H1 (cell line): ENCODE measurements around the gene OSM. TPM values are rescaled to one million over a fixed set of nuclear protein-coding genes. Genes with fewer than 3 reads are reported as not detected.

Experiments
- EZH2 ChIP-seq: fragments of 200-600 bp; sonication (generic); IDR thresholded peaks from 2 replicates; pipeline ENCODE4 v1.7.1; 2012; ENCODE audit warnings: low read depth, mild to moderate bottlenecking, moderate library complexity, low read length, inconsistent platforms; ENCODE audit not compliant: severe bottlenecking
- FOSL1 ChIP-seq: IDR thresholded peaks from 2 replicates; pipeline ENCODE4 v1.6.1; 2011; ENCODE audit warnings: mild to moderate bottlenecking, low read depth, low read length, moderate library complexity; ENCODE audit not compliant: insufficient read depth
- JUND ChIP-seq: IDR thresholded peaks from 2 replicates; pipeline ENCODE4 v1.6.1; 2011; ENCODE audit warnings: mild to moderate bottlenecking, improper control_type of control experiment, low read length
- NRF1 ChIP-seq: IDR thresholded peaks from 2 replicates; pipeline ENCODE4 v1.6.1; 2011; ENCODE audit warnings: mild to moderate bottlenecking, low read depth, low read length, improper control_type of control experiment
- PHF8 ChIP-seq: fragments of 200-600 bp; sonication (generic); conservative IDR thresholded peaks from 2 replicates; pipeline ENCODE4 v1.7.1; 2012; ENCODE audit warnings: low read depth, mild to moderate bottlenecking, inconsistent platforms, low read length, moderate library complexity
- SIN3A ChIP-seq, 2 experiments: IDR thresholded peaks in 1 of 2; conservative IDR thresholded peaks in 1 of 2; 2 replicates each; pipeline ENCODE4 v1.6.1; 2011 to 2012; ENCODE audit warnings: low read length in 2 of 2, improper control_type of control experiment in 1 of 2, low read depth in 1 of 2, mild to moderate bottlenecking in 1 of 2
- SP4 ChIP-seq: IDR thresholded peaks from 2 replicates; pipeline ENCODE4 v1.6.1; 2012; ENCODE audit warnings: low read length, inconsistent platforms
- TEAD4 ChIP-seq: IDR thresholded peaks from 2 replicates; pipeline ENCODE4 v1.6.1; 2012; ENCODE audit warnings: low read depth, low read length, inconsistent platforms, mixed read lengths
- YY1 ChIP-seq: IDR thresholded peaks from 2 replicates; pipeline ENCODE4 v1.6.1; 2011; ENCODE audit warnings: low read depth, mild to moderate bottlenecking, low read length
- ZNF274 ChIP-seq: IDR thresholded peaks from 2 replicates; pipeline ENCODE4 v1.7.0; 2012; ENCODE audit warnings: low read length, borderline replicate concordance; ENCODE audit errors: extremely low read depth
- polyA plus RNA-seq, 7 experiments: library from polyadenylated mRNA; depleted of rRNA in 3 of 7; stranded (reverse) in 5 of 7; unstranded in 2 of 7; fragments of >200 nt in 5 of 7; fragments of 200-250 nt in 2 of 7; gene quantifications; 1 replicate in 5 of 7; 2 replicates in 1 of 7; 4 replicates in 1 of 7; pipeline versions ENCODE4 v1.2.1 to v1.2.3, GENCODE V29; 2011 to 2013; ENCODE audit warnings: missing spikeins in 2 of 7, mixed read lengths in 2 of 7
- total RNA-seq: library from RNA; stranded (reverse); fragmentation: NEBNext Ultra II Directional; extraction: Animal tissue kit (Norgen Biotek cat#: 25700); gene quantifications from 2 replicates; pipeline ENCODE4 v1.2.1, GENCODE V29; 2021

The OSM gene
- total and polyA plus RNA-seq, 2 of the 8 experiments (the other 6 are each of a cell fraction or from before 2014, with no cell fraction given) = not detected

DNA sequence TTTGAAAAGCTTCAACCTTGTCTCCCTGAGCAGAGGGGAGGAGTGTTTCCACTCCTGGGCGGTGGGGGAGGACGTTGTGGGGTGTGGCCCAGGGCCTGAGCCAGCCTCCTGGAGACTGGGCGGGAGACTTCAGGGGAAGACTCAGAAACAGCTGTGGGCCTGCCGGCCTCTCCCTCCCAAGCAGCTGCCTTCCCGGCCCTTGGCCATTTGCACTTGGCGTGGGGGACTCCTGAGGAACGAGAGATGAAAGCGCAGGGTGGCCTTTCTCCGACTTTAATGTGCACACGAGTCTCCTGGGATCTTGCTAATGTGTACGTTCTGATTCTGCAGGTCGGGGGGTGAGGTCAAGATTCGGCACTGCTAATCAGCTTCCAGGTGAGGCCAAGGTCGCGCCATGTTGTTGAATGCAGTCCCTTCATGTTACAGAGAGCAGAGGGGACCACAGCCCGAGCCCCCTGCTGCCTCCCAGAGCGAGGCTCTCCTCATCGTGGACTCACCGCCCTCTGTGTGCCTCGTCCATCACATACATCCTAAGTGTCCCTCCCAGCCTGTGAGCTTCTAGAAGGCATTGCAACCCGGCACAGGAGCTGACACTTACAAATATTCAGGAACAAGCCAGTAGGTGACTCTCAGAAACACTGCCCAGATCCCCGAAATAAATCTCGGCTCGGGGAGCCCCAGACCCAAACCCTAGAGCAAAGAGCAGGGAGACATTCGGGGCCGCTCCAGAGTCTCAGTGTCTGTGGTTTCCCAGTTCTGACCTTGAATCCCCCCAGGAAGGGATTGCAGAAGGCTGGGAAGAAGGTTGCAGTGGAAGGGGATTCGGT is 27.8 kb downstream of the OSM start (continued):
- TF ChIP-seq YY1 (no peak), TEAD4 (no peak), JUND (no peak), NRF1 (no peak), ZNF274 (no peak), SIN3A (conservative IDR thresholded peaks at IDR 0.05 in 1 of 2, IDR thresholded peaks at IDR 0.05 in 1 of 2; ENCODE audit: low read depth in 1 of 2, low read length in 2 of 2) (no peak), FOSL1 (no peak), PHF8 (no peak), SP4 (no peak), EZH2 (no peak)
- TF ChIP-seq, all 59 proteins: peak for 0
